ENCODE results near the gene SWT1.
"Not testable (repeated sequence)": the region's sequence is repeated elsewhere in the genome, so short reads cannot be mapped to it uniquely, and the experiment has no call there.

SWT1 gene

GRCh38 chr1:185166106-185166505 lies 9.1 kb downstream of the SWT1 start:
- DNase-seq (ENCODE audit: low spot score) = no peak

- peak; percentile 69 for DNase-seq (ENCODE audit: low spot score)
These were observed 13.4 kb downstream of the SWT1 start for GRCh38 chr1:185170291-185170848.

- no peak for DNase-seq (ENCODE audit: low spot score)
These were observed 36.8 kb downstream of the SWT1 start for GRCh38 chr1:185193756-185194155.

GRCh38 chr1:185198712-185199111 lies 41.7 kb downstream of the SWT1 start:
- DNase-seq (ENCODE audit: low spot score) = not testable (repeated sequence)

GRCh38 chr1:185200889-185201288 lies 43.9 kb downstream of the SWT1 start:
- DNase-seq (ENCODE audit: low spot score) = no peak

GRCh38 chr1:185207170-185207569 lies 50.2 kb downstream of the SWT1 start:
- no peak for DNase-seq (ENCODE audit: low spot score)

GRCh38 chr1:185207980-185208602 lies 51.1 kb downstream of the SWT1 start:
- no peak for DNase-seq (ENCODE audit: low spot score)

GRCh38 chr1:185208626-185209180 lies 51.7 kb downstream of the SWT1 start:
- no peak for DNase-seq (ENCODE audit: low spot score)

GRCh38 chr1:185209357-185209756 lies 52.4 kb downstream of the SWT1 start:
- DNase-seq (ENCODE audit: low spot score) = not testable (repeated sequence)

- DNase-seq (ENCODE audit: low spot score) = no peak
These were observed 56.1 kb downstream of the SWT1 start for GRCh38 chr1:185213091-185213490.

GRCh38 chr1:185215911-185216310 lies 58.9 kb downstream of the SWT1 start:
- DNase-seq (ENCODE audit: low spot score) = no peak

- DNase-seq (ENCODE audit: low spot score) = no peak
These were observed 67.2 kb downstream of the SWT1 start for GRCh38 chr1:185224132-185224531.

- no peak for DNase-seq (ENCODE audit: low spot score)
These were observed 70.2 kb downstream of the SWT1 start for GRCh38 chr1:185227161-185227560.

- no peak for DNase-seq (ENCODE audit: low spot score)
These were observed 72.0 kb downstream of the SWT1 start for GRCh38 chr1:185228979-185229378.

- no peak for DNase-seq (ENCODE audit: low spot score)
These were observed 73.0 kb downstream of the SWT1 start for GRCh38 chr1:185229981-185230380.

- DNase-seq (ENCODE audit: low spot score) = no peak
These were observed 75.9 kb downstream of the SWT1 start for GRCh38 chr1:185232874-185233273.

GRCh38 chr1:185234183-185234582 lies 77.2 kb downstream of the SWT1 start:
- not testable (repeated sequence) for DNase-seq (ENCODE audit: low spot score)

GRCh38 chr1:185237176-185237575 lies 80.2 kb downstream of the SWT1 start:
- DNase-seq (ENCODE audit: low spot score) = not testable (repeated sequence)

GRCh38 chr1:185237661-185238060 lies 80.7 kb downstream of the SWT1 start:
- DNase-seq (ENCODE audit: low spot score) = no peak

- DNase-seq (ENCODE audit: low spot score) = peak; percentile 30
These were observed 81.5 kb downstream of the SWT1 start for GRCh38 chr1:185238447-185238846.

- DNase-seq (ENCODE audit: low spot score) = peak; percentile 13
These were observed 82.9 kb downstream of the SWT1 start for GRCh38 chr1:185239861-185240260.

- peak; percentile 14 for DNase-seq (ENCODE audit: low spot score)
These were observed 84.2 kb downstream of the SWT1 start for GRCh38 chr1:185241127-185241526.

- peak; percentile 54 for DNase-seq (ENCODE audit: low spot score)
These were observed 87.2 kb downstream of the SWT1 start for GRCh38 chr1:185244015-185244747.
